HG03469 (cell line): ENCODE measurements around the gene PIK3R2.
"Not testable (repeated sequence)": the region's sequence is repeated elsewhere in the genome, so short reads cannot be mapped to it uniquely, and the experiment has no call there.

Experiments used
- ATAC-seq: cut with Tn5 transposase; IDR thresholded peaks from one replicate; pipeline ENCODE4 v1.9.1; 2021; ENCODE audit warnings: mild to moderate bottlenecking, moderate library complexity, moderate number of reproducible peaks; ENCODE audit not compliant: unreplicated experiment

Gene PIK3R2

DNA sequence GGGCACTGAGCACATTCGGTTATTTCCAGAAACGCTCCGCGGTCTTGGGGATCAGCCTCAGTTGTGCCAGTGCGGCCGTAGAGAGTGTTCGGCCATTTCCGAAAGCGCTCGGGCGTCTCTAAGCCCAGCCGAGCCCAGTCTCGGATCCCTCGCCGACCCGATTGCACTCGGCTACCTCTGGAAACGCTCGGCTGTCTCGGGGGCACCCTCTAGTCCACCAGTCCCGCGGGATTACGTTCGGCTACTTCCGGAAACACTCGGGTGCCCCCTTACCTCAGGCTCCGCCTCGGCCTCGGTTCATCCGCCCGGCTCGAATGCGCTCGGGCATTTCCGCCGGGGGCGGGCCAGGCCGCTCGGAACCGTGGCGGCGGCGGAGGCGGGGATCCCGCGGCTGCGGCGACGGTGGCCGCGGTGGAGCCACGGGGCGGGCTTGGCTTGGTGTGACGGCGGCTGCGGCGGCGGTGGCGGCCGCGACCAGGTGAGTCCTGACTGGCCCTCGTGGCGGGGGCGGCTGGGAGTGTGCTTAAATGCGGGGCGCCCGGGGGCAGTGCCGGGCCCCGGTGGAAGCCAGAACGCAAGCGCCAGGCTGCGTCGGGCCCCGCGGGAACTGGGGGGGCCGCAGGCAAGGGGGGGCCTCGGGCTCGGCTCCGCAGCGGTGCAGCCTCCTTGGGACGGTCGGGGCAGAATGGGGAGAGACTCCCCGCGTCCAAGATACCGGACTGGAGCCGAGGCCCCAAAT, at the start of gene PIK3R2:
Gene PIK3R2, plus strand, starts transcription at position 347 of the 739 bp plus-strand sequence. CDS start 2,717 bp downstream, outside the sequence.
- ATAC-seq = peak; percentile 69

DNA sequence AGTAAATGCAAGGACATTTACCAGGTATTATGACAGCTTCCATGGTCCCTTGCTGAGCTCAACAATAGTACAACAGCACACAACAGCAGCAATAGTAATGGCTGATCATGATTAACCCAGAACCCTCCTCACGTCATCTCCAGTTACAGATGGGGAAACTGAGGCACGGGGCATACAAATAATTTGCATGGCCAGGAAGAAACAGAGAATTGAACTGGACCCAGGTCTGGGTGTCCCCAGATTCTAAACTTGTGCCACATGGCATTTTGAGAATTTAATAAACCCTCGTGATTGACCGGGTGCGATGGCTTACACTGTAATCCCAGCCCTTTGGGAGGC, 48.2 kb upstream of the PIK3R2 start:
- no peak for ATAC-seq

- not testable (repeated sequence) for ATAC-seq
These were observed 47.7 kb upstream of the PIK3R2 start for GRCh38 chr19:18105259-18105658.

- ATAC-seq = no peak
These were observed 45.7 kb upstream of the PIK3R2 start for GRCh38 chr19:18107235-18107634.

GRCh38 chr19:18108897-18109296, 44.1 kb upstream of the PIK3R2 start:
- no peak for ATAC-seq

- no peak for ATAC-seq
These were observed 43.6 kb upstream of the PIK3R2 start for GRCh38 chr19:18109341-18109732.

DNA sequence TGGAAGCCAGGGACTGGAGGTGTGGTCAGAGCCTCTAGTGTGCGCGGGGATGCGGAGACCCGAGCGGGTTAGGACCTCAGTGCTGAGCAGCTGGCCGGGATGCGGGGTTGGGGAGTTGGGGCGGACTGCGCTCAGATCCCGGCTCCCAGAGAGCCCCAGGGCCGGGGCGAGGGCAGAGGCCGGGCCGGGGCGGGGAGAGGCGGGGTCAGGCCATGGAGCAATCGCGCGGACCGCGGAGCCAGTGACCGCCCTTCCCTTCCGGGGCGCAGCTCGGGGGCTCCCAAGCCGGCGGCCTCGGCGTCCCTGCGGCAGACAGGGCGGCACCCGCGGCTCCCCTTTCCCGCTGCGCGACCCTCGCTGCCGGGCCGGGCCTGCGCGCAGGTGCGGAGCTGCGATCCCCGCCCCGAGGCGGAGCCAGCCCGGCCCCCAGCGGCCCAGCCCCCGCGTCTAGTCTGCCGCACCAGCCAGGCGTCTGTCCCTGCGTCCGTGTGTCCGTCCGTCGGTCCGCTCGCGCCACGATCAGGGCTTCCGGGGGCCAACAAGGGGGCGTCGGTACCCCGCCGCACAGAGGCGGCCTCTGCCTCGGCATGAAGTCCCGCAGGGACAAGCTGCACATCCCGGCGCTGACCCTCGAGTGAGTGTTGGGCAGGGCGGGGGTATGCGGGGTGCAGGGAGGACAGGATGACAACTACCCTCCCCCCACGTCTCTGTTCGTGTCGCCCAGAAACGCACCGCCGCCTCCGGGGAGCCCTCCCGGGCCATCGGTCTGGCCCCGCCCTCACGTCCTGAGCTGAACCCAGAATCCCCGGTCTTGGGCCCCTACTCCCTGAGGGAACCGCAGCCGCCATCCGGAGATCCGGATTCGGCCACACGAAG, 43.0 kb upstream of the PIK3R2 start:
- ATAC-seq = no peak

- ATAC-seq = no peak
These were observed 42.2 kb upstream of the PIK3R2 start for GRCh38 chr19:18110609-18111232.

DNA sequence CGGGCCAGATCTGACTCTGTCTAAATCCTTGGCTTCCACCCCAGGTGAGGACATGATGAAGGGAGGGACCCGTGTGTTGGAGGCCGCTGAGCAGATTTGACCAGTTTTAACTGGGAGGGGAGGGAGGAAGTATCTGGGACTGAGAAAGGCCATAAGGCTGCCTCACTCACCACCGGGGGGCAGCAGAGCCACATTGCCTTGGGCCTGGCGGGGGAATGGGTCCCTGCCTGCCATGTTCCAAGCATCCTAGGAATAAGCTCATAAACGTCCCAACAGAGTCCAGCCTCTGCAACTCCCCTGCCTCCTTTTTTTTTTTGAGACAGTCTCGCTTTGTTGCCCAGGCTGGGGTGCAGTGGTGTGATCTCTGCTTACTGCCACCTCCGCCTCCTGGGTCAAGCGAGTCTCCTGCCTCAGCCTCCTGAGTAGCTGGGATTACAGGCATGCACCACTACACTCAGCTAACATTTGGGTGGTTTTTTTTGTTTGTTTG, 39.9 kb upstream of the PIK3R2 start:
- no peak for ATAC-seq

DNA sequence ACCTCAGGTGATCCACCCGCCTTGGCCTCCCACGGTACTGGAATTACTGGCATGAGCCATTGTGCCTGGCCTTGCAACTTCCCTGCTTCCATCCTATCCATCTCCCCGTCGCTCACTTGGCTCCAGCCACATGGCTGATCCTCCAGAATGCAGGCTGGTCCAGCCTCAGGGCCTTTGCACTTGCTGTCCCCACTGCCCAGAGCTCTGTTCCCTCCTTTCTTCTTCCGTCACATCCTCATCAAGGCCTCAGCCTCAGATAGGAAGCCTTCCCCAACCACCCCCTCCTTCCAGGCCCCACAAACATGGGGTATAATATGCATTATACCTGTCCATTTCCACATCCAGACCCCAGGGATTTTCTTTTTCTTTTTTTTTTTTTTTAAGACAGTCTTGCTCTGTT, 39.1 kb upstream of the PIK3R2 start:
- ATAC-seq = no peak

DNA sequence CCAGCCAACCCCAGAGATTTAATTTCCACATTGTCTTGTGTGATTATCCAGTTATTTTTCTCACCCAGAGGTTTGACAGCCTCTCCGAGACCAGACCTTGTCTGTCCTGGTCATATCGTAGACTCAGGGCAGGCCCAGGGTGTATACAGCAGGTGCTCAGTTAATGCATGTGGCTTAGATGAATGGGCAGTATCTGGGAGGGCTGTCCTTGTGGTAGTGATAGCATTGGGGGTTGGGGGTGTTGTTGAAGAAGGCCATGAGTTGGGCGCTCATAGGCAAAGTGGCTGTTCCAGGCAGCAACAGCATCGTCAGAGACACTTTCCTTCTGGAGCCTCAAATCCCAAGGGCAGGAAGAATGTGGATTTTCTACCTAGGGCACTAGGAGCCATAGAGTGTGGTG, 38.5 kb upstream of the PIK3R2 start:
- ATAC-seq = no peak

GRCh38 chr19:18117364-18117691, 35.6 kb upstream of the PIK3R2 start:
- no peak for ATAC-seq

DNA sequence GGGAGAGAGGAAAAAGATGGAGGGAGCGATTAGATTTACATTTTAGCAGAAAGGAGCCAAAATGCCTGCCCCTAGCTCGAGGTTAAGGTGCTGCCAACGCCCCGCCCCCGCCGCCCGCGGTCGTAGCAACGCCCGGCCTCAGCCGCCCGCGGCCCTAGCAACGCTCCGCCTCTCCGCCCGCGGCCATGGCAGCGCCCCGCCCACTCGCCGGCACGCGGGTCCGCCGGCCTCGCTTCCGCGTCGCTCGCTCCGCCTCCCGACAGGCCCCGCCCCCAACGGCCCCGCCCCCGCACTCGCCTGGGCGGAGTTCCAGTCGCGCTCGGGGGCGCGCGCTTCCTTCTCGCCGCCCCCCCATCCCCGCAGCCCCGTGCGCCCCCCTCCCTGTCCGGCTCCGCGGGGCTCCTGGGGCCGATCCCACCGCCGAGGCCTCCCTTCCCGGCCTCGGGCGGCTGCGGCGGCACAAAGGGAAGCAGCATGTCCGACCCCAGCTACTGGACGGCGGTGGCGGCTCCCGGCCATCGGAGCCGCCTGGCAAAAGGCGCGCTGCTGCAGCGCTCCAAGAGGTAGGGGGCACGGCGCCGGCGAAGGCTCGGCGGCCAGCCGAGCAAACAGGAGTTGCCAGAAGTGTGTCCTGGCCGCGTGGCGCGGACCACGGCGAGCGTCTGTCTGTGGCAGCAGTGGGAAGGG, 35.1 kb upstream of the PIK3R2 start:
- peak; percentile 41 for ATAC-seq

DNA sequence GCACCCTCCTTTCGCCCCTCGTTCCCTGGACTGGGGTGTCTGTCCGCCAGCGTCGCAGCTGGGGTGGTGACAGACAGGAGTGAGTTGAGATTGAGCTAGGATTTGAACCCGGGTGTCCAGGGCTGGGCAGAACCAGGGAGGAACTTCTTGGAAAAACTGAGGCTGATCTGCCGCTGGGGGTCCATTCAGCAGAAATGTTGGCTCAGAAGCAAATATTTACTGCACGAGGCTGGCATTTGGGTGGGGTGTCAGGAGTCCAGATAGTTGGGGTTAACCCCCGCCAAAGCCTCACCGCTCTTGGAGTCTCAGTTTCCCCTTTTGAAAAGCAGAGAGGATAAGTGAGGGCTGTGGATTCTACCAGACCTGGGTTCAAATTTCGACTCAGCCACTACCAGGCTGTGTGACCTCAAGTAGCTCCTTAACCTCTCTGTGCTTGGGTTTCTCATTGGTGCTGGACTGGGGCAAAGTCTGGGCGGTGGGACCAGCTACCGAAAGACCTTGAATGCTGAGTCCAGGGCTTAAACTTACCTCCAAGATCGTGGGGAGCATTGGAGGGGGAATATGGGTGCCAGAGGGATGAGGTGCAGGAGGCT, 34.4 kb upstream of the PIK3R2 start:
- no peak for ATAC-seq

DNA sequence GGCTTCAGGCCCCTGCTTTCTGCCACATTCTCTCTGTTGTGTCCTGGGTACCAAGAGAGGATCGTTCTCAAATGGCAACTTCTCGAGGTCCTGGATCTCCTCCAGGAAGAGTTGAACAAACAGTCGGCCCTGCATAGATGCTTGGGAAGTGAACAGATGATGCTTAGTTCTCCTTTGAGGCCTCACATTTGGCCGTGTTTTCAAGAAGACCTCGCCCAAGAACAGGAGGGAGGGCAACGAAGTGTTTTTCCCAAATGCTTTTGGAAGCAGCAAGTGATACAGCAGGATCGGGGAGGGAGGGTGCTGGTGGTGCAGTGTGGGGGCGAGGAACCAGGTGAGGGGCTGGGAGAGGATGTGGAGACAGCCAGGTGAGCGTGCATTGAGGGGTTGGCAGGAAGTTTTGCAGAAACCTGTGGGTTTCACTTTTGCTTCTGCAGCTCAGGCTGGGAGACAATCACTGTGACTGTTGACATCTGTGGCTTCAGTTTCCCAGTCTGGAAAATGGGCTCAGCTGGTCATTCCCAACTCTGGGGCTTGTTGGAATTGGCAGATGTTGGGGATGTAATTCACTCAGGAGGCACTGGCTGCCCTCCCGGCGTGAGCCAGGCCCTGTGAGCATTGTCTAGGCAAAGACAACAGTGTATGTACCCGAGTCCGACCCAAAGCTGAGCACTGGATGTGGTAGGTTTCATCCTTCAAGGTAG, 33.8 kb upstream of the PIK3R2 start:
- ATAC-seq = no peak

- ATAC-seq = no peak
These were observed 33.3 kb upstream of the PIK3R2 start for GRCh38 chr19:18119717-18120105.

- ATAC-seq = no peak
These were observed 32.8 kb upstream of the PIK3R2 start for GRCh38 chr19:18120127-18120526.

DNA sequence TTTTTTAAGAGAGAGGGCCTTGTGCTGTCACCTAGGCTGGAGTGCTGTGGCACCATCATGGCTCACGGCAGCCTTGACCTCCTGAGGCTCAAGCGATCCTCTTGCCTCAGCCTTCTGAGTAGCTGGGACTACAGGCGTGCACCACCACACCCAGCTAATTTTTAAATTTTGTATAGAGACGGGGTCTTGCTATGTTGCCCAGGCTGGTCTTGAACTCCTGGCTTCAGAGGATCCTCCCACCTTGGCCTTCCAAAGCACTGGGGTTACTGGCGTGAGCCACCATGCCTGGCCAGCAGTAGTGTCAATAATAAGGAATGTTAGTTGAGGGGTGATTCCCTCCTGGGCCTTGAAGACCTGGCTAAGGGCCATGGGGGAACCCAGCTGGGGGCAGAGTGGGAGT, 31.8 kb upstream of the PIK3R2 start:
- no peak for ATAC-seq

GRCh38 chr19:18122424-18122823, 30.5 kb upstream of the PIK3R2 start:
- ATAC-seq = no peak
